GM19193 (cell line): Measurements from ENCODE around the gene KBTBD12.

Source experiments
- POLR2A ChIP-seq: IDR thresholded peaks from 4 replicates; pipeline ENCODE4 v1.6.1; 2011; ENCODE audit not compliant: insufficient read depth, insufficient read length; ENCODE audit errors: extremely low read depth

Gene KBTBD12

GRCh38 chr3:127915115-127915936, at the start of gene KBTBD12:
KBTBD12 (plus strand) TSS chr3:127915232; CDS start chr3:127923062, 7,830 bp downstream.
- TF ChIP-seq POLR2A, result no peak

DNA sequence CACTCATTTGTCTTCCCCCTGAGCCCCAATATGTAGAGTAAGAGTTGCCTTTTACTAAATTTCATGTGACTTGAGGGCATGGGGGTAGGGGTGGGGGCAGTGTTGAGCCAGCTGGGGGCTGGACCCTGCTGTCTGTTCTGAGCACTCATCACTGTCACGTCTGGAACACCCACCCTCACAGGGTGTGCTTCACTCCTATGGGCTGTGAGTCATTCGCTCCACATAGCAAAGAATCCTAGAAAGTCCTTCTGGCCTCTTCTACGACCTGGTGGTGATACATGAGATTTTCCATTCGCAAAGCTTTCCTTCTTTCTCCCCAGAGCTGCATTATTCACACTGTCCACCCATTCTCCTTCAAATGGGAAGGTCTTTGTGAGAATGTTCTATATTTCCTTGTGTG, 49.1 kb upstream of the KBTBD12 start:
- no peak for TF ChIP-seq POLR2A

GRCh38 chr3:127867412-127867811, 47.6 kb upstream of the KBTBD12 start:
- TF ChIP-seq POLR2A, result no peak

DNA sequence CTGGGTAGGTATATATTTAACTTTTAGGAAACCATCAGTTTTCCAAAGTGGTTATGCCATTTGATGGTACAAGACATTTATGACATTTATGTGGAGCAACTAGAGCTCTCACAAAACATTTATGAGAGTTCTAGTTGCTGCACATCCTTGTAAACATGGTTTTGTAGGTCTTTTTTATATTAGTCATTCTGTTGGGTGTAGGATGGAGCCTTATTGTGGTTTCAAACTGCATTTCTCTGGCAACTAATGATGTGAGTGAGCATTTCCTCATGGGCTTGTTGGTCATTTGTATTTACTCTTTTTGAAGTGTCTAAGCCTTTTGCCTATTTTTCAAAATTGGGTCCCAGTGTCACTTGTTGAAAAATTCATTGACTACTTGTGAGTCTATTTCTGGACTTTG, 47.0 kb upstream of the KBTBD12 start:
- no peak for TF ChIP-seq POLR2A

- no peak for TF ChIP-seq POLR2A
Measured at GRCh38 chr3:127870156-127870555, 44.9 kb upstream of the KBTBD12 start.

- TF ChIP-seq POLR2A, result no peak
Measured at GRCh38 chr3:127881586-127881985, 33.4 kb upstream of the KBTBD12 start.

DNA sequence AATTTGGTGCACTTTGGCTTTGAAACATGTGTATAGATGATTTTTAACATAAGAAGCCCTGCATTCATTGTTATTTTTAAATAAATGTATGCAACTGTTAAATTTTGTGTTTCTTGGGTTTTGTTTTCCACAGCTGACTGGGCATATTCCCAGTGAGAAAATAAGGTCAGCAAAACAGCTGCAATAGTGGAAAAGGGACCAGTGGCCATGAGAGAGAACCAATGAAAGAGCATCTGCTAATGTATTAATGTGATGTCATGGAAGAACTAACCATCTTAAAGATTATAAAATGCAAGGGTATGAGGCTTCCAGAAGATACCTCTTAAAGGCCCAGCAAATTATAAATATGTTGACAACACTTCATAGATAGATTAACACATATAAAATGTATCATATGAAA, 31.0 kb upstream of the KBTBD12 start:
- TF ChIP-seq POLR2A, result no peak

- no peak for TF ChIP-seq POLR2A
Measured at GRCh38 chr3:127886231-127886955, 28.6 kb upstream of the KBTBD12 start.

GRCh38 chr3:127886956-127887231, 28.1 kb upstream of the KBTBD12 start:
- TF ChIP-seq POLR2A, result no peak

DNA sequence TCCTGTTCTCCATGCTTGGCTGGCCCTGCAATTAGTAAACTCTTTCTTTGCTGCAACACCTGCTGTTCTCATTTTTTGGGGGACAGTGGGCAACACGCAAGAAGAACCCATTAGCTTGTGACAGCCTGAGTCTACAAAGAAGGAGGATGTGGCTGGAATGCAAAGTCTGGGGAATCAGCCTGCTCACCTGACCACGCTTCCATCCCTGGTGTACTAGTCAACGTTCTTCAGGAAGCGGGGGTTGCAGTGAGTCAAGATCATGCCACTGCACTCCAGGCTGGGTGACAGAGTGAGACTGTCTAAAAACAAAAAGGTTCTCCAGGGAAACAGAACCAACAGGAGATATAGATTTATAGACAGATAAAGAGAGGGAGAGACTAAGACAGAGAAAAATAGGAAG, 27.7 kb upstream of the KBTBD12 start:
- no peak for TF ChIP-seq POLR2A

DNA sequence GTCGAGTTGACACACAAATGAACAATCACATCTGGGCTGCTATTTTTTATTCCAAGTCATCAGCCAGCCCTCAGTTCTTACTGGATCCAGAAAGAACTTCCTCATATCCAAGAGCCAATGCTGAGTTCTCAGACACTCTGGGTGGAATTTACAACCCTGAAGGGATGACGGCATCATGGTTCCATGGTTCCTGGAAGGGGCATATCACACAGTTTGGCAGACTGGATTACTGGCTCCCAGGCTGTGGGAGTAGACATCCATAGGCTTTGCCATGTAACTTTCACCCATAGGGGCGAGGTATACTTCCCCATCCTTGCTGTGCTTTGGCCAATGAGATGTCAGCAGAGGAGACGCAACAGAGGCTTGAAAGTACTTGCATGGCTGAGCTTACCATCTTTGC, 26.9 kb upstream of the KBTBD12 start:
- no peak for TF ChIP-seq POLR2A

- TF ChIP-seq POLR2A, result no peak
Measured at GRCh38 chr3:127888564-127889107, 26.4 kb upstream of the KBTBD12 start.

GRCh38 chr3:127889461-127889863, 25.6 kb upstream of the KBTBD12 start:
- TF ChIP-seq POLR2A, result no peak

- TF ChIP-seq POLR2A, result no peak
Measured at GRCh38 chr3:127889976-127890650, 24.9 kb upstream of the KBTBD12 start.

- no peak for TF ChIP-seq POLR2A
Measured at GRCh38 chr3:127894481-127894880, 20.6 kb upstream of the KBTBD12 start.
